Mesenchymal stem cell (in vitro differentiated cells and primary cell): Measurements from ENCODE around the gene RANBP17.

Source experiments
- DNase-seq: peaks from one replicate; pipeline ENCODE4 v3.0.0-alpha.2; 2013
- H2AFZ ChIP-seq: one replicate; pipeline ENCODE4 v1.6.1; 2013; ENCODE audit warnings: low read depth, mild to moderate bottlenecking, control low read depth, inconsistent platforms, low read length, moderate library complexity
- H2AK5ac ChIP-seq: 2 replicates; pipeline ENCODE4 v1.6.1; 2013; ENCODE audit warnings: low read length, moderate library complexity, mild to moderate bottlenecking, inconsistent platforms; ENCODE audit not compliant: severe bottlenecking
- H2BK120ac ChIP-seq: one replicate; pipeline ENCODE4 v1.6.1; 2013; ENCODE audit warnings: low read depth, mild to moderate bottlenecking, inconsistent platforms, low read length, moderate library complexity
- H2BK12ac ChIP-seq, 2 experiments: one replicate each; pipeline ENCODE4 v1.6.1; 2013; ENCODE audit warnings: inconsistent platforms in 2 of 2, low read length in 2 of 2, mild to moderate bottlenecking in 2 of 2, moderate library complexity in 2 of 2, control low read depth in 1 of 2
- H2BK15ac ChIP-seq: one replicate; pipeline ENCODE4 v1.6.1; 2013; ENCODE audit warnings: mild to moderate bottlenecking, low read depth, inconsistent platforms; ENCODE audit not compliant: poor library complexity, severe bottlenecking
- H2BK5ac ChIP-seq: 2 replicates; pipeline ENCODE4 v1.6.1; 2013; ENCODE audit warnings: low read depth, mild to moderate bottlenecking, low read length, control low read depth, inconsistent platforms; ENCODE audit not compliant: poor library complexity, severe bottlenecking
- H3K14ac ChIP-seq, 2 experiments: one replicate each; pipeline ENCODE4 v1.6.1; 2013; ENCODE audit warnings: inconsistent platforms in 2 of 2, low read length in 2 of 2, control low read depth in 1 of 2, mild to moderate bottlenecking in 1 of 2, moderate library complexity in 1 of 2
- H3K18ac ChIP-seq, 2 experiments: one replicate each; pipeline ENCODE4 v1.6.1; 2013; ENCODE audit warnings: inconsistent platforms in 2 of 2, low read length in 2 of 2, control low read depth in 1 of 2, low read depth in 1 of 2, mild to moderate bottlenecking in 1 of 2
- H3K23ac ChIP-seq, 2 experiments: one replicate each; pipeline ENCODE4 v1.6.1; 2013; ENCODE audit warnings: inconsistent platforms in 2 of 2, low read length in 2 of 2, mild to moderate bottlenecking in 2 of 2, moderate library complexity in 2 of 2, control low read depth in 1 of 2
- H3K27ac ChIP-seq: 2 replicates; pipeline ENCODE4 v1.5.1; 2013; ENCODE audit warnings: mild to moderate bottlenecking, moderate library complexity, low read length, control low read depth, inconsistent platforms; ENCODE audit not compliant: poor library complexity, severe bottlenecking
- H3K27me3 ChIP-seq, 2 experiments: 2 replicates each; pipeline versions ENCODE4 v1.6.1 to v1.7.0; 2013; ENCODE audit warnings: low read length in 2 of 2, mild to moderate bottlenecking in 2 of 2, moderate library complexity in 2 of 2, control low read depth in 1 of 2, inconsistent platforms in 1 of 2; ENCODE audit not compliant: control insufficient read depth in 1 of 2, insufficient read depth in 1 of 2
- H3K36me3 ChIP-seq, 2 experiments: 2 replicates each; pipeline versions ENCODE4 v1.6.1 to v1.7.0; 2013; ENCODE audit warnings: low read length in 2 of 2, control low read depth in 1 of 2, inconsistent platforms in 1 of 2, low read depth in 1 of 2, mild to moderate bottlenecking in 1 of 2; ENCODE audit not compliant: insufficient read depth in 2 of 2, control insufficient read depth in 1 of 2
- H3K4ac ChIP-seq, 2 experiments: one replicate each; pipeline ENCODE4 v1.6.1; 2013; ENCODE audit warnings: inconsistent platforms in 2 of 2, low read length in 2 of 2, mild to moderate bottlenecking in 2 of 2, moderate library complexity in 2 of 2, control low read depth in 1 of 2, low read depth in 1 of 2
- H3K4me1 ChIP-seq: 2 replicates; pipeline ENCODE4 v1.6.1; 2013; ENCODE audit warnings: low read depth, low read length, control low read depth; ENCODE audit not compliant: control insufficient read depth, insufficient read depth
- H3K4me2 ChIP-seq: 2 replicates; pipeline ENCODE4 v1.6.1; 2013; ENCODE audit warnings: low read length, mild to moderate bottlenecking, inconsistent platforms; ENCODE audit not compliant: poor library complexity, severe bottlenecking
- H3K4me3 ChIP-seq, 2 experiments: 2 replicates each; pipeline versions ENCODE4 v1.5.1 to v1.7.0; 2013; ENCODE audit warnings: low read length in 2 of 2, mild to moderate bottlenecking in 2 of 2, control low read depth in 1 of 2, low read depth in 1 of 2; ENCODE audit not compliant: insufficient read depth in 1 of 2
- H3K79me1 ChIP-seq: replicated peaks from 2 replicates; pipeline ENCODE4 v1.6.1; 2013; ENCODE audit warnings: mild to moderate bottlenecking, control low read depth, low read length, inconsistent platforms; ENCODE audit not compliant: poor library complexity, severe bottlenecking
- H3K9ac ChIP-seq: 2 replicates; pipeline ENCODE4 v1.7.0; 2013; ENCODE audit warnings: mild to moderate bottlenecking, low read length, moderate library complexity
- H3K9me3 ChIP-seq: 2 replicates; pipeline ENCODE4 v1.7.0; 2013; ENCODE audit warnings: mild to moderate bottlenecking, low read length; ENCODE audit not compliant: control insufficient read depth
- H4K8ac ChIP-seq: one replicate; pipeline ENCODE4 v1.6.1; 2013; ENCODE audit warnings: inconsistent platforms, mild to moderate bottlenecking, low read length, moderate library complexity
- H4K91ac ChIP-seq: one replicate; pipeline ENCODE4 v1.6.1; 2013; ENCODE audit warnings: mild to moderate bottlenecking, low read length, inconsistent platforms
- WGBS: methylation state at CpG from one replicate; pipeline ENCODE4 v1.1.7; 2013; ENCODE audit warnings: mixed read lengths; 5-methylcytosine and 5-hydroxymethylcytosine counted together

Gene RANBP17

GRCh38 chr5:170882345-170882744 is 20.5 kb downstream of the RANBP17 start:
- Histone ChIP-seq H3K18ac (no peak overlapping the region), H3K4me1 (no peaks in the 10 kb centered on the region), H2BK120ac (no peak overlapping the region), H4K91ac (no peak overlapping the region), H3K23ac (no peak overlapping the region), H3K14ac (no peak overlapping the region), H2AK5ac (no peak overlapping the region), H2BK12ac (no peak overlapping the region), H3K79me1 (peaks cover 2% of the 10 kb centered on the region), H2AFZ (no peak overlapping the region), H3K36me3 (no peaks in the 10 kb centered on the region), H3K4ac (no peak overlapping the region), H3K4me3 (no peak overlapping the region), H3K9me3 (no peaks in the 10 kb centered on the region), H3K4me2 (no peak overlapping the region), H3K9ac (no peak overlapping the region), H4K8ac (no peak overlapping the region), H2BK15ac (no peak overlapping the region), H3K27me3 (no peaks in the 10 kb centered on the region), H3K27ac (no peak overlapping the region), H2BK5ac (no peak overlapping the region)
- no peak for DNase-seq
- 100% methylated on average over 2 of the region's 3 CpGs for WGBS

DNA sequence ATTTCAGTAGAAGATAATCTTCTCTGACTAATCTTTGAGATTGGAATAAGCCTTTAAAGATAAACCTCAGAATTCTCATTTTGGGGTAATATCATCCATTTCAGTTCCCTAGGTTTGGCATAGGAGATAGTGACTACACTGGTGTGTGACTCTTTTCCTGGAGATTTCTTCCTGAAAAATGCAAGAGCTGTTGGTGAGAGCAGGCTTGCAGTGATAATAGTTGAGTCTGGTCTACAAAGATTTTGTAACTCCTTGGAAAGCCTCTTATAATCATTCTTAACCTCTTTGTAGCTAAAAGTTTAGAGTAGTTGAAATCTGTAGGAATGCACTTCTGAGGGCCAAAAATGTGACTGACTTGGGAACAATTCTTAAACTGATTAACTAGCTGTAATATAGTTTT is 23.4 kb downstream of the RANBP17 start:
- Histone ChIP-seq H2BK5ac (no peak overlapping the region), H3K14ac (no peak overlapping the region), H4K91ac (no peak overlapping the region), H3K4me2 (no peak overlapping the region), H3K4ac (no peak overlapping the region), H4K8ac (no peak overlapping the region), H3K4me3 (no peak overlapping the region), H2BK120ac (no peak overlapping the region), H2AK5ac (no peak overlapping the region), H3K79me1 (peaks cover 2% of the 10 kb centered on the region), H3K18ac (no peak overlapping the region), H3K9ac (no peak overlapping the region), H3K9me3 (no peaks in the 10 kb centered on the region), H3K27me3 (no peaks in the 10 kb centered on the region), H3K23ac (no peak overlapping the region), H2AFZ (no peak overlapping the region), H3K27ac (peak overlapping the region; percentile 51), H3K36me3 (no peaks in the 10 kb centered on the region), H2BK12ac (no peak overlapping the region), H3K4me1 (no peaks in the 10 kb centered on the region), H2BK15ac (no peak overlapping the region)
- DNase-seq = peak; percentile 25

DNA sequence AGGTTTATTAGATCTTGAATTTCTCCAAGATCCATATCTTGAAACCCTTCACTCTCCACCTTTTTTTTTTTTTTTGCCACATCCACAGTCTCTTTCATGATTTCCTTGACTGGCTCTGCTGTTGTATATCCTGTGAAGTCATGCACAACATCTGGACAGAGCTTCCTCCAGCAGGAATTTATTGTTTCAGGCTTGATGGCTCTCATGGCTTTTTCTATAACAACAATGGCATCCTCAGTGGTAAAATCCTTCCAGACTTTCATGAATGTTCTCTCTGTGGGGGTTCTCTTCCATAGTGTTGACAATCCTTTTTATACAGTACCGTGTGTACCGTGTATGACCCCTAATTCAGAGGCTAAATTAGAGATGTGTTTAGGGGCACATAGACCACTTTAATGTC is 24.0 kb downstream of the RANBP17 start:
- Histone ChIP-seq H2BK15ac (no peak overlapping the region), H3K9me3 (no peaks in the 10 kb centered on the region), H3K4me2 (no peak overlapping the region), H3K27ac (peak overlapping the region; percentile 69), H3K4me1 (no peaks in the 10 kb centered on the region), H2BK120ac (no peak overlapping the region), H2BK5ac (no peak overlapping the region), H3K27me3 (no peaks in the 10 kb centered on the region), H4K91ac (no peak overlapping the region), H3K79me1 (peaks cover 2% of the 10 kb centered on the region), H3K9ac (no peak overlapping the region), H4K8ac (no peak overlapping the region), H3K18ac (no peak overlapping the region), H3K4ac (no peak overlapping the region), H2BK12ac (no peak overlapping the region), H3K4me3 (no peak overlapping the region), H3K36me3 (no peaks in the 10 kb centered on the region), H2AFZ (no peak overlapping the region), H3K14ac (no peak overlapping the region), H3K23ac (no peak overlapping the region), H2AK5ac (peak overlapping the region; percentile 31)
- peak; percentile 15 for DNase-seq
- 95% methylated on average over 2 of the region's 2 CpGs for WGBS

GRCh38 chr5:170886210-170886894 is 24.5 kb downstream of the RANBP17 start:
- H3K4me3 ChIP-seq = no peak overlapping the region
- no peaks in the 10 kb centered on the region for H3K79me1 ChIP-seq
- H3K23ac ChIP-seq = no peak overlapping the region
- no peak overlapping the region for H3K4ac ChIP-seq
- peak overlapping the region; percentile 31 for H2AK5ac ChIP-seq
- no peak overlapping the region for H3K18ac ChIP-seq
- H3K9ac ChIP-seq = no peak overlapping the region
- WGBS = 100% methylated on average over 1 of the region's 3 CpGs
- peak overlapping the region; percentile 69 for H3K27ac ChIP-seq
- no peak overlapping the region for H4K8ac ChIP-seq
- no peak overlapping the region for H3K4me2 ChIP-seq
- no peak overlapping the region for H2BK5ac ChIP-seq
- H2BK120ac ChIP-seq = no peak overlapping the region
- H3K27me3 ChIP-seq = no peaks in the 10 kb centered on the region
- H4K91ac ChIP-seq = no peak overlapping the region
- H3K9me3 ChIP-seq = no peaks in the 10 kb centered on the region
- H3K36me3 ChIP-seq = no peaks in the 10 kb centered on the region
- no peak for DNase-seq
- H2BK15ac ChIP-seq = no peak overlapping the region
- H2AFZ ChIP-seq = no peak overlapping the region
- no peak overlapping the region for H2BK12ac ChIP-seq
- no peaks in the 10 kb centered on the region for H3K4me1 ChIP-seq
- no peak overlapping the region for H3K14ac ChIP-seq
